IMR-90 (cell line): ENCODE measurements around the gene IFNGR1. TPM values are rescaled to one million over a fixed set of nuclear protein-coding genes. Genes with fewer than 3 reads are reported as not detected.

Experiments
- ATAC-seq: fragments of 200-7000 bp; cut with Tn5 transposase; 2 replicates; pipeline ENCODE4 v1.9.1; 2020; ENCODE audit warnings: low read depth, mild to moderate bottlenecking, moderate library complexity
- BruUV-seq: library from RNA; stranded (reverse); fragments of 400-500 nt; replicated peaks from 2 replicates; lab custom pipeline; 2021; lab: Mats Ljungman, UMichigan
- CTCF ChIA-PET: fragments of 300-600 bp; formaldehyde crosslinking; extraction: SDS; loops from one replicate; lab custom pipeline; 2021; ENCODE audit warnings: antibody characterized with exemption; lab: Yijun Ruan, JAX
- POLR2A ChIA-PET: fragments of 300-600 bp; sonication (Branson Sonifier 250); formaldehyde crosslinking; loops from one replicate; lab custom pipeline; 2022; ENCODE audit warnings: antibody characterized with exemption; ENCODE audit not compliant: unreplicated experiment; lab: Charles Lee
- DNase-seq: peaks from one replicate; pipeline ENCODE4 v3.0.0; 2013
- H2AFZ ChIP-seq: replicated peaks from 2 replicates; pipeline ENCODE3; 2013; ENCODE audit warnings: low read length, mild to moderate bottlenecking; ENCODE audit not compliant: poor library complexity
- H2AK5ac ChIP-seq: 2 replicates; pipeline ENCODE4 v1.6.1; 2013; ENCODE audit warnings: low read depth, low read length, inconsistent platforms
- H2AK9ac ChIP-seq: replicated peaks from 2 replicates; pipeline ENCODE3; 2013; ENCODE audit warnings: mild to moderate bottlenecking, low read depth, low read length, moderate library complexity; ENCODE audit not compliant: poor library complexity
- H2BK120ac ChIP-seq: 2 replicates; pipeline ENCODE4 v1.6.1; 2013; ENCODE audit warnings: low read depth, low read length, inconsistent platforms
- H2BK15ac ChIP-seq: 3 replicates; pipeline ENCODE4 v1.6.1; 2013; ENCODE audit warnings: low read depth, low read length, inconsistent platforms
- H2BK20ac ChIP-seq: 2 replicates; pipeline ENCODE4 v1.6.1; 2013; ENCODE audit warnings: low read depth, mild to moderate bottlenecking, inconsistent platforms, low read length, moderate library complexity
- H2BK5ac ChIP-seq: 2 replicates; pipeline ENCODE4 v1.6.1; 2013; ENCODE audit warnings: mild to moderate bottlenecking, low read depth, low read length, inconsistent platforms; ENCODE audit not compliant: poor library complexity, severe bottlenecking
- H3K14ac ChIP-seq: replicated peaks from 2 replicates; pipeline ENCODE4 v1.6.1; 2013; ENCODE audit warnings: low read depth, low read length, inconsistent platforms
- H3K18ac ChIP-seq: 2 replicates; pipeline ENCODE4 v1.6.1; 2013; ENCODE audit warnings: low read depth, low read length, control low read depth
- H3K23ac ChIP-seq: 2 replicates; pipeline ENCODE4 v1.6.1; 2013; ENCODE audit warnings: low read depth, low read length, inconsistent platforms
- H3K27ac ChIP-seq: 2 replicates; pipeline ENCODE4 v1.5.1; 2013; ENCODE audit warnings: mild to moderate bottlenecking, control low read depth, low read length; ENCODE audit not compliant: insufficient read depth
- H3K27me3 ChIP-seq: 2 replicates; pipeline ENCODE4 v1.6.1; 2013; ENCODE audit warnings: low read length; ENCODE audit not compliant: control insufficient read depth, insufficient read depth
- H3K36me3 ChIP-seq: 2 replicates; pipeline ENCODE4 v1.6.1; 2013; ENCODE audit warnings: low read length, mixed read lengths; ENCODE audit not compliant: control insufficient read depth, insufficient read depth
- H3K4ac ChIP-seq: 2 replicates; pipeline ENCODE4 v1.6.1; 2013; ENCODE audit warnings: low read depth, low read length, inconsistent platforms
- H3K4me1 ChIP-seq: 2 replicates; pipeline ENCODE4 v1.6.1; 2013; ENCODE audit warnings: low read length, mixed read lengths; ENCODE audit not compliant: control insufficient read depth, insufficient read depth
- H3K4me2 ChIP-seq: 2 replicates; pipeline ENCODE4 v1.6.1; 2013; ENCODE audit warnings: low read depth, mild to moderate bottlenecking, control low read depth, low read length, moderate library complexity
- H3K4me3 ChIP-seq: 2 replicates; pipeline ENCODE4 v1.5.1; 2013; ENCODE audit warnings: low read depth, mild to moderate bottlenecking, control low read depth, low read length, moderate library complexity; ENCODE audit not compliant: insufficient read depth
- H3K56ac ChIP-seq: 2 replicates; pipeline ENCODE4 v1.6.1; 2013; ENCODE audit warnings: low read length, inconsistent platforms; ENCODE audit not compliant: insufficient read depth; ENCODE audit errors: extremely low read depth
- H3K79me1 ChIP-seq, 2 experiments: 2 replicates each; pipeline ENCODE4 v1.6.1; 2013; ENCODE audit warnings: low read length in 2 of 2, inconsistent platforms in 1 of 2, low read depth in 1 of 2
- H3K9ac ChIP-seq: 2 replicates; pipeline ENCODE4 v1.6.1; 2013; ENCODE audit warnings: low read depth, low read length, control low read depth
- H3K9me1 ChIP-seq: 2 replicates; pipeline ENCODE4 v1.6.1; 2013; ENCODE audit warnings: low read length, inconsistent platforms; ENCODE audit not compliant: insufficient read depth
- H3K9me3 ChIP-seq: 2 replicates; pipeline ENCODE4 v1.6.1; 2013; ENCODE audit warnings: low read length; ENCODE audit not compliant: control insufficient read depth, insufficient read depth
- H4K20me1 ChIP-seq: 2 replicates; pipeline ENCODE4 v1.6.1; 2013; ENCODE audit warnings: low read length, inconsistent platforms; ENCODE audit not compliant: insufficient read depth
- H4K5ac ChIP-seq: 2 replicates; pipeline ENCODE4 v1.6.1; 2013; ENCODE audit warnings: mild to moderate bottlenecking, low read depth, low read length, control low read depth
- H4K8ac ChIP-seq, 2 experiments: 2 replicates each; pipeline ENCODE4 v1.6.1; 2013; ENCODE audit warnings: low read depth in 2 of 2, low read length in 2 of 2, control low read depth in 1 of 2, inconsistent platforms in 1 of 2
- H4K91ac ChIP-seq: 2 replicates; pipeline ENCODE4 v1.6.1; 2013; ENCODE audit warnings: low read depth, low read length, inconsistent platforms; ENCODE audit not compliant: insufficient read depth
- CEBPB ChIP-seq: IDR thresholded peaks from 2 replicates; pipeline ENCODE4 v1.6.1; 2012; ENCODE audit warnings: low read depth, low read length, improper control_type of control experiment
- CTCF ChIP-seq: conservative IDR thresholded peaks from 2 replicates; pipeline ENCODE4 v1.5.1; 2012; ENCODE audit warnings: mild to moderate bottlenecking, low read depth, low read length, improper control_type of control experiment
- ELK1 ChIP-seq: fragments of 150-350 bp; IDR thresholded peaks from 2 replicates; pipeline ENCODE4 v1.6.1; 2016; ENCODE audit warnings: low read depth, mild to moderate bottlenecking, low read length, moderate library complexity, borderline replicate concordance
- FOS ChIP-seq: fragments of 150-350 bp; IDR thresholded peaks from 2 replicates; pipeline ENCODE4 v1.6.1; 2016; ENCODE audit warnings: low read depth, low read length
- MAFK ChIP-seq: IDR thresholded peaks from 2 replicates; pipeline ENCODE4 v1.6.1; 2012; ENCODE audit warnings: low read depth, low read length, improper control_type of control experiment
- MAZ ChIP-seq: IDR thresholded peaks from 2 replicates; pipeline ENCODE4 v1.6.1; 2012; ENCODE audit warnings: low read depth, mild to moderate bottlenecking, low read length, improper control_type of control experiment, moderate library complexity, borderline replicate concordance
- NFE2L2 ChIP-seq: fragments of 150-350 bp; IDR thresholded peaks from 2 replicates; pipeline ENCODE4 v1.6.1; 2016; ENCODE audit warnings: low read depth, mild to moderate bottlenecking, low read length
- POLR2A ChIP-seq: IDR thresholded peaks from 2 replicates; pipeline ENCODE4 v1.6.1; 2012; ENCODE audit warnings: mild to moderate bottlenecking, low read depth, low read length
- RAD21 ChIP-seq: IDR thresholded peaks from 2 replicates; pipeline ENCODE4 v1.6.1; 2012; ENCODE audit warnings: low read length, improper control_type of control experiment
- RCOR1 ChIP-seq: IDR thresholded peaks from 2 replicates; pipeline ENCODE4 v1.6.1; 2012; ENCODE audit warnings: mild to moderate bottlenecking, low read length, improper control_type of control experiment; ENCODE audit not compliant: insufficient replicate concordance
- USF2 ChIP-seq: fragments of 150-350 bp; IDR thresholded peaks from 2 replicates; pipeline ENCODE4 v1.6.1; 2017; ENCODE audit warnings: mild to moderate bottlenecking, antibody characterized with exemption, low read length, low read depth
- WGBS, 2 experiments: methylation state at CpG; one replicate each; pipeline versions ENCODE4 v1.1.5 to v1.1.7; 2013; ENCODE audit warnings: missing lambda C conversion rate in 2 of 2; ENCODE audit not compliant: insufficient read length in 1 of 2; ENCODE audit errors: extremely low coverage in 2 of 2; 5-methylcytosine and 5-hydroxymethylcytosine counted together
- dilution Hi-C: fragments of 300-500 bp; cut with HindIII; formaldehyde crosslinking; loops from one replicate; pipeline ENCODE4 v1.14.3; 2018; ENCODE audit warnings: low sequenced_read_pairs; ENCODE audit not compliant: unreplicated experiment
- in situ Hi-C: fragments of 300-500 bp; cut with MboI; formaldehyde crosslinking; loops from 3 replicates; pipeline ENCODE4 v1.14.3; 2019; ENCODE audit warnings: low sequenced_read_pairs, inconsistent platforms, mixed read lengths
- intact Hi-C: fragments of 100-400 bp; cut with micrococcal nuclease; formaldehyde crosslinking; loops from 2 replicates; pipeline ENCODE4 v1.10.0; 2022
- polyA plus RNA-seq, 3 experiments: library from polyadenylated mRNA; depleted of rRNA; stranded (reverse); fragments of >200 nt; gene quantifications; 2 replicates each; pipeline ENCODE4 v1.2.3, GENCODE V29; 2012; ENCODE audit warnings: low replicate concordance in 1 of 3
- total RNA-seq: library from RNA; depleted of rRNA; stranded (reverse); fragments of >200 nt; gene quantifications from 2 replicates; pipeline ENCODE4 v1.2.3, GENCODE V29; 2012

Gene IFNGR1
- total and polyA plus RNA-seq, 2 of the 4 experiments (the other 2 are of a cell fraction), result 19.1 to 25.6 TPM

- TF ChIP-seq RCOR1, result no peak
- no peak for TF ChIP-seq FOS
- TF ChIP-seq MAFK, result no peak
- no peak for TF ChIP-seq NFE2L2
- TF ChIP-seq CEBPB, result no peak
- no peak for TF ChIP-seq POLR2A
- no peak for TF ChIP-seq USF2
- no peak for TF ChIP-seq CTCF
- no peak for TF ChIP-seq MAZ
- no peak for TF ChIP-seq RAD21
- TF ChIP-seq ELK1, result no peak
- H3K27ac ChIP-seq, result no peak overlapping the region
- no peak overlapping the region for H3K14ac ChIP-seq
- dilution Hi-C loops (no loop called here), in situ Hi-C loops (no loop called here), intact Hi-C loops (no loop called here)
- H2AK5ac ChIP-seq, result no peak overlapping the region
- H3K9ac ChIP-seq, result no peak overlapping the region
- POLR2A ChIA-PET, result no interaction called here
- H2BK15ac ChIP-seq, result no peak overlapping the region
- H3K18ac ChIP-seq, result no peak overlapping the region
- no peak overlapping the region for H3K4ac ChIP-seq
- no peak overlapping the region for H3K23ac ChIP-seq
- no peaks in the 10 kb centered on the region for H3K36me3 ChIP-seq
- CTCF ChIA-PET, result interaction anchor here (0.6 kb wide), 2 partner anchors 401 to 444 kb away, joined by 3 read pairs; no protein-coding TSS in a partner anchor
- H2BK20ac ChIP-seq, result no peak overlapping the region
- H2AK9ac ChIP-seq, result no peak overlapping the region
- no peaks in the 10 kb centered on the region for H3K9me3 ChIP-seq
- no peak overlapping the region for H2AFZ ChIP-seq
- no peak for DNase-seq
- H3K4me1 ChIP-seq, result no peaks in the 10 kb centered on the region
- H2BK5ac ChIP-seq, result no peak overlapping the region
- H3K9me1 ChIP-seq, result no peaks in the 10 kb centered on the region
- H4K5ac ChIP-seq, result no peak overlapping the region
- no peak overlapping the region for H3K4me3 ChIP-seq
- H4K8ac ChIP-seq, result no peak overlapping the region
- H3K27me3 ChIP-seq, result peaks cover 2% of the 10 kb centered on the region; the same call in 1 of the 2 replicates
- no peak overlapping the region for H3K56ac ChIP-seq
- no peak for ATAC-seq
- WGBS, 2 experiments, result no CpG with 5 or more reads among the region's 4 CpGs
- no TSS peak for BruUV-seq
- H3K4me2 ChIP-seq, result no peak overlapping the region
- no peak overlapping the region for H4K91ac ChIP-seq
- no peaks in the 10 kb centered on the region for H4K20me1 ChIP-seq
- no peak overlapping the region for H2BK120ac ChIP-seq
- no peaks in the 10 kb centered on the region for H3K79me1 ChIP-seq
Observed at GRCh38 chr6:137246164-137246563, 27.0 kb upstream of the IFNGR1 start.
